Body of pancreas (tissue), 4 donors: ENCODE measurements around the gene DCHS2. TPM values are rescaled to one million over a fixed set of nuclear protein-coding genes. Genes with fewer than 3 reads are reported as not detected.

ENCODE experiments used
- ATAC-seq: fragments of 150-250 bp; one replicate; pipeline ENCODE4 v1.9.1; 2016
- DNase-seq, 4 donors: peaks; one replicate each; pipeline ENCODE4 v3.0.0-alpha.2; 2019
- H3K27ac ChIP-seq, 4 donors: fragments of 200-600 bp; sonication (generic); 1 replicate in 3 of 4; 2 replicates in 1 of 4; pipeline versions ENCODE4 v1.5.1 to v1.6.1; 2016 to 2019; ENCODE audit warnings: mild to moderate bottlenecking in 1 of 4, mixed read lengths in 1 of 4, moderate library complexity in 1 of 4
- H3K27me3 ChIP-seq, 2 donors: fragments of 200-600 bp; sonication (generic); one replicate each; pipeline ENCODE4 v1.6.0; 2016; ENCODE audit warnings: mild to moderate bottlenecking in 1 of 2
- H3K36me3 ChIP-seq, 2 donors: fragments of 200-600 bp; sonication (generic); replicated peaks in 1 of 2; 2 replicates each; pipeline ENCODE4 v1.5.1; 2016; ENCODE audit warnings: low read depth in 2 of 2; ENCODE audit not compliant: insufficient read depth in 1 of 2
- H3K4me1 ChIP-seq: fragments of 200-600 bp; sonication (generic); one replicate; pipeline ENCODE4 v1.6.0; 2016
- H3K4me3 ChIP-seq, 2 donors: fragments of 200-600 bp; sonication (generic); 1 replicate in 1 of 2; 2 replicates in 1 of 2; pipeline ENCODE4 v1.5.1; 2016 to 2019
- H3K9me3 ChIP-seq, 3 donors: fragments of 200-600 bp; sonication (generic); 1 replicate in 2 of 3; 2 replicates in 1 of 3; pipeline ENCODE4 v1.5.1; 2016
- CTCF ChIP-seq, 7 experiments: fragments of 450-650 bp in 4 of 7; fragments of 200-600 bp in 3 of 7; sonication (generic) in 3 of 7; IDR thresholded peaks; one replicate each; pipeline ENCODE4 v1.5.1; 2016 to 2019; ENCODE audit warnings: antibody characterized with exemption in 7 of 7
- POLR2A ChIP-seq, 3 donors: fragments of 450-650 bp; IDR thresholded peaks; one replicate each; pipeline ENCODE4 v1.6.1; 2016; ENCODE audit warnings: antibody characterized with exemption in 3 of 3, mild to moderate bottlenecking in 2 of 3
- WGBS, 2 donors: methylation state at CpG; one replicate each; pipeline ENCODE4 v1.1.5; 2017; 5-methylcytosine and 5-hydroxymethylcytosine counted together
- intact Hi-C: fragments of 100-400 bp; cut with DNase I; formaldehyde crosslinking; loops from one replicate; pipeline ENCODE4 v1.15.1; 2023
- total RNA-seq, 2 donors: library from RNA; depleted of rRNA; stranded (reverse); fragments of >200 nt; gene quantifications; one replicate each; pipeline ENCODE4 v1.1.0, GENCODE V29; 2016

Gene DCHS2
- total RNA-seq, 2 donors from 2014 or later = 0.33 to 0.78 TPM

GRCh38 chr4:154317201-154317999, 174.2 kb downstream of the DCHS2 start:
- no peak for ATAC-seq
- intact Hi-C loops = loop anchor here (10.0 kb wide), 1 partner anchor 533 kb away; the partner anchor contains the start of gene SFRP2
- no peaks in the 10 kb centered on the region for H3K9me3 ChIP-seq
- no peaks in the 10 kb centered on the region for H3K4me1 ChIP-seq
- no peak for TF ChIP-seq POLR2A (IDR thresholded peaks at IDR 0.05)
- TF ChIP-seq CTCF (IDR thresholded peaks at IDR 0.05) = no peak
- H3K27me3 ChIP-seq = no peaks in the 10 kb centered on the region
- no peak for DNase-seq
- no peaks in the 10 kb centered on the region for H3K36me3 ChIP-seq
- H3K4me3 ChIP-seq = no peak overlapping the region
- WGBS, 2 donors = 53 to 63% methylated on average over 2 of the region's 2 CpGs
- H3K27ac ChIP-seq = no peak overlapping the region

GRCh38 chr4:154315741-154316140, 175.9 kb downstream of the DCHS2 start:
- Histone ChIP-seq H3K36me3 (no peaks in the 10 kb centered on the region), H3K9me3 (no peaks in the 10 kb centered on the region), H3K27me3 (no peaks in the 10 kb centered on the region), H3K4me3 (no peak overlapping the region), H3K27ac (no peak overlapping the region), H3K4me1 (no peaks in the 10 kb centered on the region)
- no peak for ATAC-seq
- intact Hi-C loops = loop anchor here (10.0 kb wide), 1 partner anchor 531 kb away; the partner anchor contains the start of gene SFRP2
- no peak for DNase-seq
- TF ChIP-seq POLR2A (IDR thresholded peaks at IDR 0.05) (no peak), CTCF (IDR thresholded peaks at IDR 0.05) (no peak)

- Histone ChIP-seq H3K36me3 (no peaks in the 10 kb centered on the region), H3K27me3 (no peaks in the 10 kb centered on the region), H3K27ac (no peak overlapping the region), H3K9me3 (no peaks in the 10 kb centered on the region), H3K4me1 (no peaks in the 10 kb centered on the region), H3K4me3 (no peak overlapping the region)
- intact Hi-C loops = loop anchor here (10.0 kb wide), 1 partner anchor 529 kb away; the partner anchor contains the start of gene SFRP2
- ATAC-seq = no peak
- 8 to 18% methylated on average over 4 of the region's 4 CpGs for WGBS, 2 donors
- DNase-seq = peak in 2 of 4 donors; percentile 17 to 31
- TF ChIP-seq CTCF (IDR thresholded peaks at IDR 0.05) (peak in 6 of 7 experiments; percentile 15 to 54 (median 34)), POLR2A (IDR thresholded peaks at IDR 0.05) (no peak)
Observed at GRCh38 chr4:154314248-154314647, 177.4 kb downstream of the DCHS2 start.

- intact Hi-C loops = loop anchor here (10.0 kb wide), 1 partner anchor 528 kb away; the partner anchor contains the start of gene SFRP2
- Histone ChIP-seq H3K36me3 (no peaks in the 10 kb centered on the region), H3K27me3 (no peaks in the 10 kb centered on the region), H3K4me3 (no peak overlapping the region), H3K9me3 (no peaks in the 10 kb centered on the region), H3K4me1 (no peaks in the 10 kb centered on the region), H3K27ac (no peak overlapping the region)
- ATAC-seq = no peak
- 75 to 79% methylated on average over 5 of the region's 5 CpGs for WGBS, 2 donors
- TF ChIP-seq CTCF (IDR thresholded peaks at IDR 0.05) (no peak), POLR2A (IDR thresholded peaks at IDR 0.05) (no peak)
- no peak for DNase-seq
Observed at GRCh38 chr4:154313004-154313585, 178.5 kb downstream of the DCHS2 start.
